GM18498 (cell line): ENCODE data around the gene GNG12.

Experiments
- ATAC-seq: cut with Tn5 transposase; IDR thresholded peaks from one replicate; pipeline ENCODE4 v1.9.1; 2021; ENCODE audit warnings: mild to moderate bottlenecking, moderate library complexity; ENCODE audit not compliant: unreplicated experiment

Gene GNG12

DNA sequence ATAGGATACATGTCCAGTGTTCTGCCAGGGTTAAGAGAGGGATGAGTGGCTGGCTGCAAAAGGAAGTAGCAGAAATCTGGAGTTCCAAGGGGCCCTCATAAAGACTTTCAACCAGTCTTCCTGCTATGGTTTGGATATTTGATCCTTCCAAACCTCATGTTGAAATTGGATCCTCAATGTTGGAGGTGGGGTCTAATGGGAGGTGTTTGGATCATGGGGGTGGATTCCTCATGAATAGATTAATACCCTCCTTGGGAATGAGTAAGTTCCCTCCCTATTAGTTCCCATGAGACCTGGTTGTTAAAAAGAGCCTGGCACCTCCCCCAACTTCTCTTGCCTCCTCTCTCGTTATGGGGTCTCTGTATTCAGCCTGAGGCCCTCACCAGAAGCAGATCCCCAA lies 10.1 kb upstream of the GNG12 start:
- no peak for ATAC-seq

DNA sequence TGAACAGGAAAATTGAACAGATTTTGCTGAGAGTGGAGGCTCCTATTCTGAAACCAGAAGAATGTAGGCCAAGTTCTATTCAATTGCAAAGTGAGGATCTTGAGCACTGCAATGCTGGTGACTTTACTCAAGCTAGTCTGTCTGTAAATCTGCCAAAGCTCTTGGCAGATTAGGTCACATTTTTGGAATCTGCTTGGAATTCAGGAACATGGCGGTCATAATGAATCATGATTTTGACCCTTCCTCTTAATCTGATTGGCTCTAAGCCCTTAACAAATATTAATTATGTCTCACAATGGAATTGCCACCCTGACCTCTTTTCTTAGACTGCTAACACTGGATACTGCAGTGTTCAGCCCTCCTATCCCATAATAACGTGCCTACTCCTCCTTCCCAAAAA lies 7.2 kb upstream of the GNG12 start:
- no peak for ATAC-seq

DNA sequence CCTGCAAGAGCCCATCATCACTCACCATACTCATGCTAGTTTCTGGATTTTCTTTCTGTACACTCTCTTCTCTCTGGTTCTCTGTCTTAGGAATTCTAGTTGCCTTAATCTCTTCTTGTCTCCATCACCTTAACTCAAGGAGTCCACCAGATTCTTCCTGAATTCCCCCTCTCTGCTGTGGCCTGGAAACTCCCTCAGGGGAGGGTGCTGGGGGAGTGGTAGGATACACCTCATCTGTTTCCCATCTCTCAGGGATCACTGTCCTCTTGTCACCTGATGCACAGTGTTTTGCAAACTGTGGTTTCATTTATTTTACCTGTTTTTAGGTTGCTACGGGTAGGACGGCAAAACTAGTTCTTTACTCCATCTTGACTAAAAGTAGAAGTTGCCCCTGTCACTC lies 6.6 kb upstream of the GNG12 start:
- ATAC-seq: no peak

DNA sequence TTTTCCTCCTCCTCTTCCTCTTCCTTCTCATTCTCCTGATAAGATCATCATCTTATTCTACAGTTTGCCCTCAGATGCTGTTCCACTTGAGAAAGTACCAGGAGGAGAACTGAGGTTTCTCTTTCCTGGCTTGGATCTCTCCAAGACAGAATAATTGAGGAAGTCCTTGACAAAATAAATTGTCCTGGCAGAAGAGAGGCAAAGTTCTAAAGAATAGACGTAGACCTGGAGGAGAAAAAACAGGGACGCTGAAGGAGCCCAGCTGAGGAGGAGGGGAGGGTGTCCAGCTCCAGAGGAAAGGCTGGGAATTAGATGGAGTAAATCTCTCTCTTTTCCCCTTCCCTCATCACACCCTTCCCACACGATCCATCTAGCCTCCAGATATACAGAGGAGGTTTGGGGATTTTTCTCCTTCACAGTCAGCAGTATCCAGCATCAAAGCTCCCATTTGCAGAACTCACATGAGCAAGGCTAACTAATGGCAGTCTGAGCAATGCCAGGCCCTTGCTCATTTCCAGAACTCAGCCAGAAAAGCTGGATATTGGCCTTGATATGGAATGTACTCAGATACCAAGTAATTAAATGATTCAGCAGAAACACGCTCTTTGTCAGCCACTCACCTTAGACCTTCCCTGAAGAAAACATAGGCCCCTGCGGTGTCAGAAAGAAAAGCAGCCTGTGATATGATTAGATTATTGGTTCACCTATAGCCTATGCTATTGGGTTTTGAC lies 5.1 kb upstream of the GNG12 start:
- ATAC-seq: no peak

DNA sequence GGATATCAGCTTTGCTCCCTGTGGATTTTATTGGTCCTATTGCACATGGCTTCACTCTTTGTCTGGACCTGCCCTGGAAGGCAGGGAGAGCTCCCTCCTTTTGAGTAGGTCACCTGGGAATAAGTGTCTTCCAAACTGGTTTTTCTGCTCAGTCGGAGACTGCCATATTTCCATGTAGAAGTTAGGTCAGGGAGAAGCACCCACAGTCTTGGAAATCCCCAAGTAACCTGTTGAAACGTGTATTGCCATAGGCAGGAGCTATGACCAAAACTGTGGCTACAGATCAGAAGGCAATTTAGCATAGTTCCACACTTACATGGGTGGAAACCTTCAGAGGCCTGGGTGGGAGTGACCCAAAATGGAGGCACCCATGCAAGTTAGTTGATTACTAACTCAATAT lies 3.5 kb upstream of the GNG12 start:
- no peak for ATAC-seq

DNA sequence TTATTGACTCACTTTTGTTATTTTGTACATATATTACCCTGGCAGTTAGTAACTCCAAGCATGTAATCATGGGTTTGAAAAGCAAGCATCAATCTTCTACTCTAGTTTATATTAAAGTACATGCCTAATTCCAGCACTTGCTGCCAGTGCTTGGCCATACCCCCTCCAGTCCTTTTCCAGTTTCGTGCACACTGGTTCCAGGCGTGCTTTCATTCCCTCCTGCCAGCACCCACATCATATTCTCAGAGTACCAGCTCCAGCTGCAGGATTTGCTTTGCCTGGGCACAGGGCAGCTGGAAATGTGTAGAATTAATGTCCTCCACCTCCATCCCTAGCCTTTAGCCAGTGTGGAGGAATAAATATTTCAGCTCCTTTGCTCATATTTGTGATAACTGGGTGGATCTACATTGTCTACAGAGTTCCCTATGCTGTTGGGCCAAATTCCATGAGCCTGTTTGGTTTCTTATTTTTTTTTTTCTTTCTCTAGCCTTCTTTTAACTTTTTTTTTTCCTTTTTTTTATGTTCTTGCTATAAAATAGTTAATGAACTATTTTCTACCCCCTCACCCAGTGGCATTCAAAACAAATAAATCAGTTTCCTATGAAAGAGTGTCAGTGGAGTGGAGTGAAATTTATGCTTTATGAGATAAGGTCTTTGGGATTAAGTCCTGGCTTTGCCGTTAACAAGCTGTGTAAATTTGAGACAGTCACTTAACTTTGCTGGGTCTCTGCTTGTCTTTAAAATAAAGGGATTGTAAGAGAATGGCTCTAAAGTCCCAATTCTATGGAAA lies 2.6 kb upstream of the GNG12 start:
- ATAC-seq: no peak

DNA sequence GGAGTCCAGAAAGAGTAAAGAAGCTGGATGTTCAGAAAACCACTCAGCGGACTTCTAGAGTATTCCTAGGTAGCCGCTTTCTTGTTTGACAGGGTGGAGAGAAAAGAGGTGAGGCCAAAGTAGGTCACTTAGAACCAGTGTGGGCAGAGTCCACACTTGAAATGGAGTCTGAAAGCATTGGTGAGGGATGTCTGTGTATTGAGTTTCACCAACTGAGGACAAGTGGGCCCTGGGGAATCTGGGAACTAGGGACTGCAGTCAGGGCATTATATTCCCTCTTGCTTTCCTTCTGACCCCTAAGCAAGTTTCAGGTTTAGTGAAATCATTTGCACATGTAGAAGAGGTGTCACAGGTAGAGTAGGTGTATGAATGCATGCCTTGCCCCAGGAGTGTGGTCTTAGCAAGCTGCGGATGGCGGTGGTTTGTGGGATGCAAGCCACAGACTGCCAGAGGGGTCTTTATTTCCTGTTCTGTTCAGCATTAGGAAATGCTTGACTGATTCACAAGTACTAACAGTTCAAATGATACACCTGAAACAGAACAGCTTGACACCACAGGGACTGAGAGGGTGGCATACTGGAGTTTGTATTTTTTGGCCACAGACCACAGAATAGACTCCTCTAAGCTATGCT lies 1.1 kb upstream of the GNG12 start:
- ATAC-seq: no peak

DNA sequence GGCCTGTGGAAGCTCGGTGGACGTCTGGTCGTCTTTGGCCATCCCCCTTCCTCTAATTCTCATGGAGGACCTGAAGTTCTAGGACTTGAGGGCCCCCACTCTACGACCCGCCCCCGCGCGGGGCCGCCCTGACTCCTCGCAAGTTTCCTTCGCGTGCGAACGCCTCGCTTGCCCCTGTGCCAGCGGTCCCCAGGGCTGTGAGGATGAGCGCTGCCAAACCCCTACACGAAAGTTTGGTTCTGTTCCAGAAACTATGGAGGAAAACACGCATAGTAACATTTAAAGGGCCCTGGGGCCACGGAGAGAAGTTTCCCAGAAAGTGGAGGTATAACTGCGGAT lies 304 bp upstream of the GNG12 start:
- ATAC-seq: no peak

DNA sequence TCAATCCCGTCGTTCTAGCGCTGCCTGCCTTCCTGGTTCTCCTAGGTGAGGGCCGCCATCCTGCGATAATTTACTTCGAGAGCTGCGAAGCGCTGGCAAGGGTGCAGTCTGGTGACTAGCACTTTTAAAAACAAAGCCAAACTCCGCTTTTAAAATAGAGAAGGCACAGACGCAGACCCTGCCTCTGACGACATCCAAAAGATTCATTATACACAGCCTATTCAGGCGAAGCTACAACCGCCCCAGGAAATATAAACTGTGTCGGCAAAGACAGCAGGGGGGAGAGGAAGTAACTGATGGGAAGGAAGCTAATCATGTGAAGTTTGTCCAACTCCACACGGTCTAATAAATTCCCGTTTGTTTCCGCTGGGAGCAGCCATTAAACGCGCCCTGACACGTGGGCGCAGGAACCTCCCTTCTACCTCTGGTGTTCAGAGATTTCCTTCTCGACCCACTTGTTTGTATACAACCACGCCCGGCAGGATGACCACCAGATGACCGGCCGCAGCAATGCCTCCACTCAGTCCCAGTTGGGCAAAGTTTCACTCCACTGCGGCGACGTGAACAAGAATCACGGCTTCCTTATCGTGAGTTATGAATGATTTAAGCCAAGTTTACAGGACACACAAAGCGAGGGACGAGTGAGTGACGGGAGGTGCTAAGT lies 1.3 kb downstream of the GNG12 start:
- no peak for ATAC-seq

DNA sequence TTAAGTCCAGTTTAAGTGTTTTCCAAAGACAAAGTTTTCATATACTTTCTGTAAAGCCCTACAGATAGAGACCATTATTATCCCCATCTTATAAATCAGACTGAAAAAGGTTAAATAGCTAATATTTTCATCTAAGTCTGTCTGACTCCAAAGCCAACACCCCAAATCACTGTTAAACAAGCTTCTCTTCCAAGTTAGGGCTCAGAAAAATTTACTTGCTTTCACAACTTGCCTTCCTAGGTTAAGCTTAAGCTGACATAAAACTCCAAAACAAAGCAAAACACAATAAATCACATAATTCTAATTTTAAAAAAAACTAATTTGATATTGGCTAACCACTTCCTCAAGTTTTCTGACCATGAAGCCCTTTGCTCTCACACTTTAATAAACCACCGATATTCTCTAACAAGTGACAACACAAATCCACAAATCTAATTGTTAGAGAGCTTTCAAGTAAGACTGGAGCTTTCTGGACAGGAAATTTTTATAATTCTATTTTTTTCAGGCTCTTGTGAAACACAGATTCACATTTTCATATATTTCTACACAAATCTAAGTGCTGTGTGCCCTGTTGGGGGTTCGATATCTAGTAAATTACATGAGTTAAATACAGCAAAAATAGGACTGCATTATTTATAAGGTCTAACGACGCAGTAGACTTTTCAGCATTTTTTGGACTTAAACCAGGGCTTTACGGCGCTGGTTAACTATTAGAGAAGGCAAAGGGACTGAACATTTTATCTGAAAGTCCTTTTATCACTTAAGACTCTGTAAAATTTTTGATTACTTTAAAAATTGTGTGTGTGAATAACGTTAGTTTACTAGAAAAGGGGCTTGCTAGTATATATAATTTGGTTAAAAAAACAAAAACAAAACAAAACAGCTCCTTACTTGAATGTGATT lies 2.1 kb downstream of the GNG12 start:
- no peak for ATAC-seq

DNA sequence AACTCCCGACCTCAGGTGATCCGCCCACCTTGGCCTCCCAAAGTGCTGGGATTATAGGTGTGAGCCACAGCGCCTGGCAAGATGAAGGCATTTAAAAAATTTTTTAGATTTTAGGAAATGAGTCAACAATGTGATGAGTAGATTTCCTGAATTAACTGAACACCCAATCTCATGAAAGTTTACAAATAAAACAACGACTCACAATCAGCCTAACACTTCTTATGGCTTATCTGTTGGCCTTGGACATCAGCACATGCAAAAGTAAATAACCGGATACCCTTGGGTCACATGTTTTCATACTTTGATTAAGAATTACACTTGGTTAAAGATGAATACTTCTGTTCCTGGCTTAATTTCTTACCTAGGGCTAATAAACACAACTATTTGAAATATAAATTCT lies 3.0 kb downstream of the GNG12 start:
- no peak for ATAC-seq

DNA sequence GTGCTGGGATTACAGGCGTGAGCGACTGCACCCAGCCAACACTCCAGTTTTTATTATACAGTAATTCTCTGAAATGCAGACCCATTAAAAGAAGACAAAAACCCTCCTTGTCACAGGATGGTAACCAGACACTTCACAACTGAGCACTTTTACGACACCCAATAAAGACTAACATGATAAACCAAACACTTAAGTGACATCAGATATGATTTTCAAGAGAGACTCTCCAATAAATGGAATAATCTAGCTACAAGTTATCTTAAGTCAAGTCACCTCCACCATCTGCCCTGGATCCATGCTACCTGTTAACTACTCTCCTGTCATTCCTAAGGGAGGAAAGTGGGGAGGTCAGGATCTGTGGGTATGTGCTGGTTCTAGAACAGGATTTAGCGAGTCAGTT lies 5.6 kb downstream of the GNG12 start:
- ATAC-seq: no peak

DNA sequence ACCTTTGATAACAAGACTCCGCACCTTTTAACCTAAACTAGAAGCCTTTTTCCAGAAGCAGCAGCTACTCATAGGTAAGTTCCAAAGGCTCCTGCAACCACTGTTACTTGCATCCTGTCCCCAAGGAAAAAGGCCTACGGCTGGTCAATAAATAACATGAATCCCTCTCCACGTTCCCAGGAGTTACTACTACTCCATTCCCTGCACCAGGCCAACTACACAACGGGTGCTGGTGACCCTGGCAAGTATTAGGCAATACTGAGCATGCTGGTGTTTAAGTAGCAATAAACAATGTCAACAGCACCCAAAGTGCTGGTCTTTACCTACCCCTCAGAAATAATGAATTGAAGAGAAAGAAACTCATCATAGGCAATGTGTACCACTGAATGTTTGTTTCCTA lies 7.7 kb downstream of the GNG12 start:
- no peak for ATAC-seq

DNA sequence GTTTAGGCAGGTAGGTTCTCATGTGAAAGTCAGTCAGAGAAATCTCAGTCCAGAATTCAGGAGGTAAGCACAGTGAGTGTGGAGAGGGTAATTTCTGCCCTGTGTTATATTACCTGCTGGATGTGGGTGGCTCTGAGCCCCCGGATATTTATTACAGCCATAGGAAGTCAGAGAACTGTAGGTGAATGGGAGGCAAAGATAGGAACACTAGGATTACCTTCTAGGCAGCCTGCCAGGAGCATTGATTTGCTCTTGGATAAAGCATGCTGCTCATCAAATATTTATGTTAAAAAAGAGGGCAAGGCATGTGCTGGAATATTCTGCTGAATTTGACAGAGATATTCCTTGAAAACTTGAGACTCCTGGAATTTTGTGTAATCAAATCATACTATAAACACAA lies 8.5 kb downstream of the GNG12 start:
- no peak for ATAC-seq

DNA sequence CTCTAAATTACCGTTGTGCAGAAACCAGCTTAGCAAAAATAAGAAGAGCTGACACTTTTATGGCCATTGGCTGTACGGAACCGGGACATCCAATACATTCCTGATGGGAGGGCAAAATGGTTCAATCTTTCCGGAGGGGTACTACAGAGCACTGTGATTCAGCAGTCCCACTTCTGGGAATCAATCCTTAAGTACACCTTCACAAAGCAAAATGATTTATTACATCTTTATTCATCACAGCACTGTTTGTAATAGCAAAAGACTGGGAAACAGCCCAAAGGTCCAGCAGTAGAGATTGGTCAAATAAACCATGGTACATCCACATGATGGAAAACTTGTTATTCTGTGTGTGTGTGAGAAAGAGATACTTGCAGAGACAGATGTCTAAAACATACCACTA lies 9.7 kb downstream of the GNG12 start:
- no peak for ATAC-seq

DNA sequence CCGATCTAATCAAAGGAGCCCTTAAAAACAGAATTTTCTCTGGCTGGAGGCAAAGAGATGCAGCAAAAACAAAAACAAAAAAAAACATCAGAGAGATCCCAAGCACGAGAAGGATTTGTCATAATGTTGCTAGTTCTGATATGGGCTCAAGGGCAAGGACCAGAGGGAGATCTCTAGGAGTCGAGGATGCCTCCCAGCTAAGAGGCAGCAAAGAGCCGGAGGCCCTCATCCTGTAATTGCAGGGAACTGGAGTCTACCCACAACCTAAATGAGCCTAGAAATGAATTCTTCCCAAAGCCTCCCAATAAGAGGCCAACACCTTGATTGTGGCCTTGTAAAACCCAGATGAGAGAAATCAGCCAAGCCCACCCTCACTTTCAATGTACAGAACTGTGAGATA lies 12.0 kb downstream of the GNG12 start:
- ATAC-seq: no peak

DNA sequence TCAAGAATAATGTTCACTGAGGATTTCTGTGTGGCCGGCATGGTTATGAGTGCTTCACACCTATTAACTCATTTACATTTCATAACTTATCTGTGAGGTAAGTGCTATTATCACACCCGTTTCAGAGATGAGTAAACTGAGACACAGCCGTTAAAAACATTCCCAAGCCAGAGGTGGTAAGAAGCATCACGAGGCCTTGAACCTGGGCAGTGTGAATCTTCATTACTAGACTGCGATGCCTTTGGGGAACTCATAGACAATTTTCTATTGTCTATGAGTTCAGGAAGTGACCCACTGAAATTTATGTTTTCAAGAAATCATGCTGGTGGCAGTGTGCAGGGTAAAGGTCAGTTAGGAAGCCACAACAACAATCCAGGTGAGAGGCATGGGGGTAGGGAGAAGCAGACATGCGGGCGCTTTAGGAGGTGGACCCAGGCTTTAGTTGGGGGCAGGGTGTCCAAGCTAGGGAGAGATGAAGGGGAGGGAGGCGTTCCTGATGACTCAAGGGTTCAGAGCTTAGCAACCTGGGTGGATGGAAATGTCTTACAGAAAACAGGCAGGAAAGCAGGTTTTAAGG lies 14.5 kb downstream of the GNG12 start:
- no peak for ATAC-seq

DNA sequence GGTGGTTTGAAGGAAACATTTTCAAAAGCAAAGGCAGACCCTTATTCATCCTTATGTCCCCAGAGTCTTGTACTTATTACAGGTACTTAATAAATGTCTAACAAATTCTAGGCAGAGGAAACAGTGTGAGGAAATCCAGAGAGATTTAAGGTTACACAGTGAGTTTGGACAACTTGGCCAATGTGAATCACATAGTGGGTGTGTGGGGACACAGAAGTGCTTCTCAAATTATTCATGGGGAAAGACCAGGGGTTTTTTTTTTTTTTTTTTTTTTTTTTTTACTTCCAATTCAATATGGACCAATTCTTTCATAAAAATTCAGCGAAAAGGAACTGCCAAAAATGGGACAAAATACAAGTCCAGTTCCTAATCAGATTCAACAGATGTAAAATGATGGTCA lies 15.1 kb downstream of the GNG12 start:
- ATAC-seq: no peak

DNA sequence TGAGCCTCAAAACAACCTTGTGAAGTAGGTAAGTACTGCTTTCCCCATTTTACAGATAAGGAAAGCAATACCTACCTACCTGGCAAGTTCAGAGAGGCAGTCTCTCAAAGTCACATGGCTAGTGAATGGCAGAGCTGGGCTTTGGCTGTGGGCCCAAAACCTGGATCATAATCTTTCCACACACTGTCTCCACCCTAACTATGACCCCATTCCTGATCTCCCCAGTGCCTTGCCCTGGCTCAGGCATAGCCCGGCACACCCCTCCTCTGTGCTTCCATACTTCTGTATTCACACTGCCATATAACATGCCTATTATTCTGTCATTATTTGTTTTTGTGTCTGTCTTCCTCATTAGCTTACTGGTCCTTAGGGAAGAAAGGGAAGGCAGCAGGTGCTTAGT lies 15.9 kb downstream of the GNG12 start:
- ATAC-seq: no peak

DNA sequence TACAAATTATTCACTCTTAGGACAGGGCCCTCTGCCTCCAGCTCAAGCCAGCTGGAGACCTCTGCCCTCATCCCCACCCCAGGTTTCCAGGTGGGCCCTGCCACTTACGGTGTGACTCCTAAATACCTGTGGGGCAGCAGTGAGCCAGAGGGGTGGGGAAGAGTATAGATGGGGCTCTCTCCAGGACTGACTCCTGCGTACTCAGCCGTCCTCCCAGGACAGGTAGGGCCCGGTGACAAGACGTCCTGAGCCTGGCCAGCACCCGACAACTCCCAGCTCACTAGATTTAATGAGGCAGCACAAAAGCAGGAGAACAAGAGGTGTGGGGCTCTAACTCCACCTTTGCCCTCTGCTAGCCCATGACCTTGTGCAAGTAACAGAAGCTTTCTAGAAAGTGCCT lies 16.8 kb downstream of the GNG12 start:
- no peak for ATAC-seq
